ENCODE results near the gene OSBPL5. TPM values are rescaled to one million over a fixed set of nuclear protein-coding genes. Genes with fewer than 3 reads are reported as not detected.

OSBPL5 gene
- total RNA-seq, 4 donors from 2014 or later, result 37.3 to 211 (median 105) TPM

DNA sequence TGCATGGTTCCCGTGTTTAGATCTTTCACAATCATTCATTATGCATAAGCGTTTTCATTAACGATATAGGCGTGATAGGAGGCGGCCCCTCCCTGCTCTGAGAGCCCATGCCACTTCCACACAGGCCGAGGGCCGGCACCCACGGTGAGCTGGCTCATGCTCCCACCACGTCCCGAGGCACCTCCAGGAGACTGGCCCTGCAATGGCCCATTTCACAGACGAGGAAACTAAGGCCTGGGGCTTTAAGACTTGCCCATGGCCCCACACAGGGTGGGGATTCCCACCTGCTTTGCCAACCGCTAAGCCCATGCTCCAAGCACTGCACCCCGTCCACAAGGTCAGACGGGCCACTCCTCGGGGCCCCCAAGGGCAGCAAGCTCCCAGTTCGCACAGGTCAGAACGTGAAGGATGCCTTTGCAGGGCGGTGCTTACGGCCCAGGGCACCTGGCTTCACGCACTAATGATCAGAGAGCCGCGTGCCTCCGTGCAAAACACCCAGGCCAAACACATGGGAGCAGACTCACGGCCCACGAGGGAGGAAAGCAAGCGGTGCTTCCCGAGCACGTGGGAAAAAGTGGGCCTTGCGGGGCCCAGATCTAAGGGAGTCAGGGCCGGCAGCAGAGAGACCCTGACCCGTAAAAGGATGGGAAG, 8.3 kb downstream of the OSBPL5 start:
- H3K4me1 ChIP-seq, result peaks cover 43 to 84% (median 60%) of the 10 kb centered on the region in 4 donors
- in situ Hi-C loops (cut with MboI; ENCODE audit: low pct_ligation_motif_present in 1 of 4, low pct_unique_long_range_greater_than_20kb in 1 of 4, low sequenced_read_pairs in 3 of 4) (no loop called here), intact Hi-C loops (cut with DNase I; ENCODE audit: low total_unique reads) (no loop called here)
- H3K27ac ChIP-seq, result peak overlapping the region; percentile 71 to 85 (median 82)
- no peaks in the 10 kb centered on the region for H3K27me3 ChIP-seq
- no peak for DNase-seq
- no peaks in the 10 kb centered on the region for H3K9me3 ChIP-seq
- no peak overlapping the region for H3K4me3 ChIP-seq
- no peak for TF ChIP-seq EP300 (IDR thresholded peaks at IDR 0.05; ENCODE audit: low read depth)
- no peak for TF ChIP-seq POLR2A (IDR thresholded peaks at IDR 0.05)
- TF ChIP-seq CTCF (IDR thresholded peaks at IDR 0.05), result no peak
- no peak for TF ChIP-seq POLR2AphosphoS5 (IDR thresholded peaks at IDR 0.05)
- no peaks in the 10 kb centered on the region for H3K36me3 ChIP-seq
- 75 to 85% methylated on average over 9 to 31 of the region's 31 CpGs for WGBS, 2 donors (ENCODE audit: low coverage in 1 of 2)

GRCh38 chr11:3156282-3156660, 8.8 kb downstream of the OSBPL5 start:
- no peaks in the 10 kb centered on the region for H3K36me3 ChIP-seq
- H3K9me3 ChIP-seq, result no peaks in the 10 kb centered on the region
- no peaks in the 10 kb centered on the region for H3K27me3 ChIP-seq
- in situ Hi-C loops (cut with MboI; ENCODE audit: low pct_ligation_motif_present in 1 of 4, low pct_unique_long_range_greater_than_20kb in 1 of 4, low sequenced_read_pairs in 3 of 4) (no loop called here), intact Hi-C loops (cut with DNase I; ENCODE audit: low total_unique reads) (no loop called here)
- DNase-seq, result no peak
- WGBS, 2 donors (ENCODE audit: low coverage in 1 of 2), result 55 to 71% methylated on average over 2 to 14 of the region's 14 CpGs
- H3K4me1 ChIP-seq, result peaks cover 39 to 78% (median 57%) of the 10 kb centered on the region in 4 donors
- H3K27ac ChIP-seq, result peak overlapping the region; percentile 71 to 85 (median 82)
- H3K4me3 ChIP-seq, result peak overlapping the region in 1 of 4 donors; percentile 33
- no peak for TF ChIP-seq POLR2A (IDR thresholded peaks at IDR 0.05)
- TF ChIP-seq CTCF (IDR thresholded peaks at IDR 0.05), result no peak
- TF ChIP-seq EP300 (IDR thresholded peaks at IDR 0.05; ENCODE audit: low read depth), result no peak
- TF ChIP-seq POLR2AphosphoS5 (IDR thresholded peaks at IDR 0.05), result peak; percentile 37 to 56 (median 42)

GRCh38 chr11:3155691-3156258, 9.3 kb downstream of the OSBPL5 start:
- intact Hi-C loops (cut with DNase I; ENCODE audit: low total_unique reads) (no loop called here), in situ Hi-C loops (cut with MboI; ENCODE audit: low pct_ligation_motif_present in 1 of 4, low pct_unique_long_range_greater_than_20kb in 1 of 4, low sequenced_read_pairs in 3 of 4) (no loop called here)
- TF ChIP-seq POLR2AphosphoS5 (IDR thresholded peaks at IDR 0.05), result no peak
- TF ChIP-seq POLR2A (IDR thresholded peaks at IDR 0.05), result no peak
- no peak for TF ChIP-seq CTCF (IDR thresholded peaks at IDR 0.05)
- TF ChIP-seq EP300 (IDR thresholded peaks at IDR 0.05; ENCODE audit: low read depth), result no peak
- Histone ChIP-seq H3K9me3 (no peaks in the 10 kb centered on the region), H3K4me1 (peaks cover 34 to 73% (median 54%) of the 10 kb centered on the region in 4 donors), H3K36me3 (no peaks in the 10 kb centered on the region), H3K4me3 (peak overlapping the region in 1 of 4 donors; percentile 33), H3K27ac (peak overlapping the region; percentile 71 to 85 (median 82)), H3K27me3 (no peaks in the 10 kb centered on the region)
- DNase-seq, result peak; percentile 6
- WGBS, 2 donors (ENCODE audit: low coverage in 1 of 2), result 73% methylated on average over 16 of the region's 16 CpGs; no CpG with 5 or more reads in 1 of the 2 donors

GRCh38 chr11:3155216-3155615, 9.9 kb downstream of the OSBPL5 start:
- WGBS, 2 donors (ENCODE audit: low coverage in 1 of 2), result 86% methylated on average over 3 of the region's 3 CpGs; no CpG with 5 or more reads in 1 of the 2 donors
- no peak overlapping the region for H3K4me3 ChIP-seq
- H3K36me3 ChIP-seq, result no peaks in the 10 kb centered on the region
- in situ Hi-C loops (cut with MboI; ENCODE audit: low pct_ligation_motif_present in 1 of 4, low pct_unique_long_range_greater_than_20kb in 1 of 4, low sequenced_read_pairs in 3 of 4), result no loop called here
- no peaks in the 10 kb centered on the region for H3K9me3 ChIP-seq
- TF ChIP-seq CTCF (IDR thresholded peaks at IDR 0.05) (no peak), EP300 (IDR thresholded peaks at IDR 0.05; ENCODE audit: low read depth) (no peak), POLR2AphosphoS5 (IDR thresholded peaks at IDR 0.05) (no peak), POLR2A (IDR thresholded peaks at IDR 0.05) (no peak)
- H3K27me3 ChIP-seq, result no peaks in the 10 kb centered on the region
- no peak for DNase-seq
- H3K4me1 ChIP-seq, result peaks cover 33 to 72% (median 49%) of the 10 kb centered on the region in 4 donors
- peak overlapping the region; percentile 71 to 85 (median 82) for H3K27ac ChIP-seq
- intact Hi-C loops (cut with DNase I; ENCODE audit: low total_unique reads), result no loop called here
